Activated T-helper 17 cell treated with anti-CD3 and anti-CD28 coated beads, Interleukin-2, amount 50 U/mL, for 72 hours (primary cell): ENCODE data around the gene WNT5B. TPM values are rescaled to one million over a fixed set of nuclear protein-coding genes. Genes with fewer than 3 reads are reported as not detected.
"Not testable (repeated sequence)": the region's sequence is repeated elsewhere in the genome, so short reads cannot be mapped to it uniquely, and the experiment has no call there.

Experiments used
- ATAC-seq: fragments of 150-1000 bp; cut with Tn5 transposase; replicated peaks from 2 replicates; pipeline ENCODE4 v1.10.0; 2021; ENCODE audit warnings: mild to moderate bottlenecking, moderate library complexity
- H3K27ac Mint-ChIP-seq: one replicate; pipeline ENCODE4 v1.8.0; 2022; ENCODE audit warnings: mixed read lengths
- H3K27me3 Mint-ChIP-seq: one replicate; pipeline ENCODE4 v1.8.0; 2022; ENCODE audit warnings: mixed read lengths
- H3K36me3 Mint-ChIP-seq: one replicate; pipeline ENCODE4 v1.8.0; 2022; ENCODE audit warnings: low read depth, mild to moderate bottlenecking, mixed read lengths
- H3K4me1 Mint-ChIP-seq: one replicate; pipeline ENCODE4 v1.8.0; 2022; ENCODE audit warnings: mixed read lengths
- H3K4me3 Mint-ChIP-seq: one replicate; pipeline ENCODE4 v1.8.0; 2022; ENCODE audit warnings: mild to moderate bottlenecking, mixed read lengths
- H3K9me3 Mint-ChIP-seq: one replicate; pipeline ENCODE4 v1.8.0; 2022; ENCODE audit warnings: mixed read lengths
- total RNA-seq, 2 donors: library from RNA; stranded (reverse); gene quantifications; one replicate each; pipeline ENCODE4 v1.2.3, GENCODE V29; 2022

Gene WNT5B
- total RNA-seq, 2 donors from 2014 or later, result 0.26 to 0.30 TPM

GRCh38 chr12:1593174-1594005 is 35.6 kb upstream of the WNT5B start:
- Mint-ChIP-seq H3K9me3 (no peaks in the 10 kb centered on the region), H3K4me1 (peaks cover 35% of the 10 kb centered on the region), H3K4me3 (peak overlapping the region; percentile 96), H3K27me3 (no peaks in the 10 kb centered on the region), H3K36me3 (peaks cover 46% of the 10 kb centered on the region), H3K27ac (peak overlapping the region; percentile 89)
- ATAC-seq, result peak; percentile 18

- H3K4me1 Mint-ChIP-seq, result peaks cover 30% of the 10 kb centered on the region
- peaks cover 40% of the 10 kb centered on the region for H3K36me3 Mint-ChIP-seq
- H3K27ac Mint-ChIP-seq, result no peak overlapping the region
- H3K27me3 Mint-ChIP-seq, result no peaks in the 10 kb centered on the region
- ATAC-seq, result no peak
- H3K9me3 Mint-ChIP-seq, result no peaks in the 10 kb centered on the region
- H3K4me3 Mint-ChIP-seq, result peak overlapping the region; percentile 96
Measured at GRCh38 chr12:1594006-1594260, 35.1 kb upstream of the WNT5B start.

GRCh38 chr12:1594261-1595025 is 34.6 kb upstream of the WNT5B start, which contains the start of gene FBXL14:
FBXL14 (minus strand) TSS chr12:1594581; CDS start chr12:1594066, 515 bp downstream.
- Mint-ChIP-seq H3K27me3 (no peaks in the 10 kb centered on the region), H3K36me3 (peaks cover 40% of the 10 kb centered on the region)

GRCh38 chr12:1595026-1595561 is 33.9 kb upstream of the WNT5B start:
- no peak for ATAC-seq
- Mint-ChIP-seq H3K27ac (peak overlapping the region; percentile 90), H3K4me1 (peaks cover 29% of the 10 kb centered on the region), H3K4me3 (peak overlapping the region; percentile 84), H3K9me3 (no peaks in the 10 kb centered on the region), H3K27me3 (no peaks in the 10 kb centered on the region), H3K36me3 (peaks cover 40% of the 10 kb centered on the region)

More at GRCh38 chr12:1594261-1595025, 34.6 kb upstream of the WNT5B start, which contains the start of gene FBXL14:
- peak; percentile 68 for ATAC-seq
- Mint-ChIP-seq H3K4me1 (peaks cover 29% of the 10 kb centered on the region), H3K4me3 (peak within 1 kb of the TSS; percentile 96), H3K9me3 (no peaks in the 10 kb centered on the region), H3K27ac (peak within 1 kb of the TSS; percentile 90)

- Mint-ChIP-seq H3K27me3 (no peaks in the 10 kb centered on the region), H3K4me3 (peak overlapping the region; percentile 84), H3K36me3 (peaks cover 34% of the 10 kb centered on the region), H3K27ac (peak overlapping the region; percentile 90), H3K4me1 (peaks cover 23% of the 10 kb centered on the region), H3K9me3 (no peaks in the 10 kb centered on the region)
- ATAC-seq, result no peak
Measured at GRCh38 chr12:1595690-1596347, 33.2 kb upstream of the WNT5B start.

- H3K4me1 Mint-ChIP-seq, result peaks cover 23% of the 10 kb centered on the region
- no peak overlapping the region for H3K27ac Mint-ChIP-seq
- H3K9me3 Mint-ChIP-seq, result no peaks in the 10 kb centered on the region
- no peak for ATAC-seq
- H3K27me3 Mint-ChIP-seq, result no peaks in the 10 kb centered on the region
- H3K4me3 Mint-ChIP-seq, result no peak overlapping the region
- H3K36me3 Mint-ChIP-seq, result peaks cover 8% of the 10 kb centered on the region
Measured at GRCh38 chr12:1598757-1599156, 30.3 kb upstream of the WNT5B start.

GRCh38 chr12:1602706-1603105 is 26.3 kb upstream of the WNT5B start:
- ATAC-seq, H3K36me3 Mint-ChIP-seq, H3K27me3 Mint-ChIP-seq, H3K9me3 Mint-ChIP-seq: not testable (repeated sequence)
- peak overlapping the region; percentile 89 for H3K4me3 Mint-ChIP-seq
- peaks cover 24% of the 10 kb centered on the region for H3K4me1 Mint-ChIP-seq
- peak overlapping the region; percentile 73 for H3K27ac Mint-ChIP-seq

GRCh38 chr12:1603269-1603993 is 25.6 kb upstream of the WNT5B start:
- Mint-ChIP-seq H3K36me3 (no peaks in the 10 kb centered on the region), H3K9me3 (no peaks in the 10 kb centered on the region), H3K27me3 (no peaks in the 10 kb centered on the region), H3K4me1 (peaks cover 24% of the 10 kb centered on the region), H3K4me3 (peak overlapping the region; percentile 89), H3K27ac (peak overlapping the region; percentile 73)
- ATAC-seq, result no peak

- H3K27ac Mint-ChIP-seq, result no peak overlapping the region
- H3K4me3 Mint-ChIP-seq, result peak overlapping the region; percentile 81
- no peaks in the 10 kb centered on the region for H3K36me3 Mint-ChIP-seq
- H3K4me1 Mint-ChIP-seq, result peaks cover 24% of the 10 kb centered on the region
- H3K9me3 Mint-ChIP-seq, result no peaks in the 10 kb centered on the region
- ATAC-seq, result no peak
- no peaks in the 10 kb centered on the region for H3K27me3 Mint-ChIP-seq
Measured at GRCh38 chr12:1604464-1604863, 24.6 kb upstream of the WNT5B start.

GRCh38 chr12:1605129-1606020 is 23.7 kb upstream of the WNT5B start:
- no peaks in the 10 kb centered on the region for H3K9me3 Mint-ChIP-seq
- ATAC-seq, result peak; percentile 64

GRCh38 chr12:1606021-1606622 is 22.9 kb upstream of the WNT5B start:
- H3K4me3 Mint-ChIP-seq, result peak overlapping the region; percentile 81
- H3K27me3 Mint-ChIP-seq, result no peaks in the 10 kb centered on the region
- peaks cover 24% of the 10 kb centered on the region for H3K4me1 Mint-ChIP-seq
- peak overlapping the region; percentile 74 for H3K27ac Mint-ChIP-seq
- H3K36me3 Mint-ChIP-seq, result no peaks in the 10 kb centered on the region
- peak; percentile 85 for ATAC-seq
- no peaks in the 10 kb centered on the region for H3K9me3 Mint-ChIP-seq

More at GRCh38 chr12:1605129-1606020, 23.7 kb upstream of the WNT5B start:
- Mint-ChIP-seq H3K27ac (peak overlapping the region; percentile 74), H3K4me1 (peaks cover 24% of the 10 kb centered on the region), H3K4me3 (peak overlapping the region; percentile 81), H3K36me3 (no peaks in the 10 kb centered on the region), H3K27me3 (no peaks in the 10 kb centered on the region)

GRCh38 chr12:1607940-1608712 is 20.9 kb upstream of the WNT5B start:
- Mint-ChIP-seq H3K9me3 (no peaks in the 10 kb centered on the region), H3K27me3 (no peaks in the 10 kb centered on the region), H3K4me3 (no peak overlapping the region), H3K27ac (no peak overlapping the region), H3K4me1 (peaks cover 16% of the 10 kb centered on the region), H3K36me3 (no peaks in the 10 kb centered on the region)
- ATAC-seq, result no peak
